Suppressor macrophage treated with lipopolysaccharide for 1 hour (primary cell): ENCODE results near the gene OSBPL6.

Experiments used
- DNase-seq, 3 donors: peaks; one replicate each; pipeline ENCODE4 v3.0.0-alpha.2; 2020 to 2022

Gene OSBPL6

GRCh38 chr2:178361588-178361987, 167.3 kb downstream of the OSBPL6 start:
- DNase-seq = no peak

GRCh38 chr2:178363252-178363651, 168.9 kb downstream of the OSBPL6 start:
- DNase-seq = no peak

GRCh38 chr2:178365116-178365515, 170.8 kb downstream of the OSBPL6 start:
- no peak for DNase-seq

- DNase-seq = no peak
Measured at GRCh38 chr2:178366412-178366811, 172.1 kb downstream of the OSBPL6 start.

GRCh38 chr2:178367344-178367743, 173.0 kb downstream of the OSBPL6 start:
- DNase-seq = no peak

- no peak for DNase-seq
Measured at GRCh38 chr2:178374865-178375264, 180.6 kb downstream of the OSBPL6 start.

- no peak for DNase-seq
Measured at GRCh38 chr2:178377046-178377445, 182.7 kb downstream of the OSBPL6 start.

DNA sequence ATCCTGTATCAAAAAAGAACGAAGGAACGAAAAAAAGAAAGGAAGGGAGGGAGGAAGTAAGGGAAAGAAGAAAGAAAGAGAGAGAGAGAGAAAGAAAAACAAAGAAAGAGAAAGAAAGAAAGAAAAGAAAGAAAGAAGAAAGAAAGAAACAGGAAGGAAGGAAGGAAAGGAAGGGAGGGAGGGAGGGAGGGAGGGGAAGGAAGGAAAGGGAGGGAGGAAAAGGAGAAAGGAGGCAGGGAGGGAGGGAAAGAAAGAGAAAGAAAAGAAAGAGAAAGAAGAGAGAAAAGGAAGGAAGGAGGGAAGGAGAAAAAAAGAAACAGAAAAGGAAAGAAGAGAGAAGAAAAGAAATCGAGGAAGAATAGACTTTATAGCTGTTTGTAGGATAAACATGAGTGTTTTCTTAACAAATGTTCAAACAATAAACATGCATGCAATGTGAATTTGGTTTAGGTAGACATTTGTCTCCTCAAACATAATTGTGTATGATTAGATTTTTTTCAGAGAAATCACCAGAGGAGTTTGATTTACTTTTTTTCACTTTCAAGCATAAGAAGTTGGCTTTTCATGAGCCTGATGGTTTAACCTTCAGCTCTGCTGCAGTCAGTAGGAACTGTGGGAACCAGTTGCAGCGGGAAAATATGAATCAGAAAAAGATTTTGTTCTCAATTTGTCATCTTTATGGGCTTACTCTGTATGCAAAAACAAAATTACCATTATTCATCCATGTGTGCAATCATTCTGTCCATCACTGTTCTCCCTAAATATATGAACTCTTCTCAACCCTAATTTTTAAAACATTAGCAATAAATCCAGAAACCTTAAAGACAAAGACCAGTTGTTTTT, 185.1 kb downstream of the OSBPL6 start:
- DNase-seq = no peak

- no peak for DNase-seq
Measured at GRCh38 chr2:178380763-178381162, 186.5 kb downstream of the OSBPL6 start.

GRCh38 chr2:178383718-178384117, 189.4 kb downstream of the OSBPL6 start:
- no peak for DNase-seq

DNA sequence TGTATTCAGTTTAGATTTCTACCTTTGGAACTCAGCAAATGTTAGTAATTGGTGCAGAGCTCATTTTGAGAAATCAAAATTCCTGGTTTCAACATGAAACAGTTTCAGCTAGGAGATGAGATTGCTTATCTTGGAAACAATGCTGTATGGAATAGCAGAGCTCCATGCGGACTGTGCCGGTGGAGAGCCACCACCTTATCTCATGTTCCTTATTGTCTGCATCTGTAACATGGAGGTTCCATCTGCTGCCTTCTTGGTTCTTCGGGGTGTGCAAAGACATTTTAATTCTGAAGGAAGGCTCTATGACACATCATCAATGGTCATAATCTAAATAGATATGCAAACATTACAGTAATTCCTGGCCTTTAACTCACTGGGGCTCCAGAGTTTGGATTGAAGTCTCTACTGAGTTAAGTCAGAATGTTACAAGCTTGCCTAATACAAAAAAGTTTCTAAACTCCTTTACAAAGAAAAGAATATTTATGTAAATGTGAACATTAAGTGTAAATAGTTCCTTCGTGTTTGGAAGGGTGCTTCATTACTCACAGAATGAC, 191.4 kb downstream of the OSBPL6 start:
- no peak for DNase-seq

DNA sequence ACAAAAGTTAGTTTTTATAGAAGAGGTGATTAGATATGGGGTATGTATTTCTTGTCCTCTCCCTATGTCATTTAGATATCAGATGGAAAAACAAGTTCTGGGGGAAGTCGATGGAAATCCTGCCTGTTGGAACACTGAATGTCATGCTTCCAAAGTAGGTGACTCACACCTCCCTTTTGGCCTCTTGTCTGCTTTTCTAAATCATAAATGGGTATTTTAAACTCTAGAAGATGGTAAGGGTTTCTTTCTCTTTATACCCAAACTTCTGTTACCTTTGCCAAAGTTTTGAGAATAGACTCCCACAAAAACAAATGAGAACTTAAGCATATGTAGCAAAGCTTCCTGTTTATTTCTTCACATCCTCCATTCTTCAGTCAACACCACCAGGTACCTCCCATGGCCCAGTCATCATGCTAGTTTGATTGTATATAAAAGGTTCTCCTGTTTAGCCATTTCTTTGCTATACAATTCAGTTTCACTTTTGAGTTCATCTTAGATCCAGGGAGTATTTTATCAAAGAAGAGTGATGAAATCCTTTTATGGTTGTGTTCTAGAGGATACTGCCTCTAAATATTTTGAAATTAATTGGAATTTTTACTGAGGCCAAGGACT, 192.8 kb downstream of the OSBPL6 start:
- DNase-seq = no peak

DNA sequence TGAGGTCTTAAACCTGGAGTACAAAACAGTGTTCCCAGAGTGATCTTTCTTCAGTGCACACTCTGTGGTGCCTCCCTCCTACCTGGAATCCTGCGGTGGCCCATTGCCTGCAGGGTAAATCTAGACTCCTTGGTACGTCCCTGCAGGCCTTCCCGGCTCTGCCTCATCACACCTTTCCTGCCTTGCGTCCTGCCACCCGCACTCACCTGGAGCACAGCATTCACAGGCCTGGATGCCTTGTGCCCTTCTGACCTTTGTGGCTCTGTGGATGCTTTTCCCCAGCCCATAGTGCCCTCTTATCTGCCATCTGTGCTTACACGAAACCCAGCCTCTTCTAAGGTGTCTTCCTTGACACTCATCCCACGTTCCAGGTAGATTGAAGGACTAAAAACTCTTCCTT, 194.0 kb downstream of the OSBPL6 start:
- DNase-seq = no peak

DNA sequence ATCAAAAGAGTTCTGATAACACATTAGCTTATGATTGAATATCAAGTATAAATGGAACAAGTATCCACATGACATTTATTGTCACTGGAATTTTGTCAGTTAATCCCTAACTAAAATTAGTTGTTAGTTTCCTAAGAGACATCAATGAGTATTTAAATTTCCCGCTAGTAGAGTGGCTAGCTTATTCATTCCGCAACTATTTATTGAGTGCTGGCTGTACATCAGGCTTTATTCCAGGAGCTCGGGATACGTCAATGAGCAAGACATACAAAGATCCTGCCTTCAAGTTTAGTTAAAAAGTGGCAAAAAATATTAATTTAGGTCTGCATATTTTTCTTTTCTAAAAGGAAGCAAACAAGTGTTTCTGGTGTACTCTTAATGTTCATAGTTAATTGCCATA, 197.4 kb downstream of the OSBPL6 start:
- DNase-seq = no peak

GRCh38 chr2:178392215-178392614, 197.9 kb downstream of the OSBPL6 start:
- DNase-seq = no peak

DNA sequence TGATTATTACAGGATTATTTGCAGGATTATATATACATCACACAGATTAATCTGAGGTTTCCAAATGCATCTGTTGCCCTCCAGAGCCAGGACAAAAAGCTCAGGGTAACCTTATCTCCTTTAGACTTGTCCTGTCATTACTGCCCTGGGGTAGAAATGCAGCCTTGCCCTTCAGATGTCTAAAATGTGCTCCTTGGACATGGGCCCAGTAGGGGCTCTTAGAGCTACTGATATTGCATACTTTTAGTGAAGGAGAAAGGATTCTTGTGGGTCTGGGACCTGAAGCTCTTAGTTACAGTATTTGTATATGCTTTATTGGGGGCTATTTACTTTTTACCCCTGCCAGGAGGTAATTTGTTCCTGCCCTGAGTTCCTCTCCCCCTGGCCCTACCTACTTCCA, 200.5 kb downstream of the OSBPL6 start:
- DNase-seq = no peak

DNA sequence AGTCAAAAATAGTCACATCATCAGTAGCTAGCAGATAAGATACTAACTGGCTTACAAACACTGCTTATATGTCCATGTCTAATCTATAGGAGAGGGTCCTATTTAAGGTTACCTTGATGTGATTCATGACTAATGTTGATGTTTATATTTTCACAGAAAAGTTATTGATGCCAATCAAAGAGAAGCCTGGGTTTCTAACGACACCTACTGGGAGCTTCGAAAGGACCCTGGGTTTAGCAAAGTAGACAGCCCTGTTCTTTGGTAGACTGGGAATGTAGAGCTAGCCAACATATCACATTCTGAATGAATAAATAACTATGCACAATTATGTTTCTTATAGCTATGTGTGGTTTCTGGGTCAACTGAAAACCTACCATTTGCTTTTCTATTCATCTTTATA, 201.0 kb downstream of the OSBPL6 start:
- no peak for DNase-seq

DNA sequence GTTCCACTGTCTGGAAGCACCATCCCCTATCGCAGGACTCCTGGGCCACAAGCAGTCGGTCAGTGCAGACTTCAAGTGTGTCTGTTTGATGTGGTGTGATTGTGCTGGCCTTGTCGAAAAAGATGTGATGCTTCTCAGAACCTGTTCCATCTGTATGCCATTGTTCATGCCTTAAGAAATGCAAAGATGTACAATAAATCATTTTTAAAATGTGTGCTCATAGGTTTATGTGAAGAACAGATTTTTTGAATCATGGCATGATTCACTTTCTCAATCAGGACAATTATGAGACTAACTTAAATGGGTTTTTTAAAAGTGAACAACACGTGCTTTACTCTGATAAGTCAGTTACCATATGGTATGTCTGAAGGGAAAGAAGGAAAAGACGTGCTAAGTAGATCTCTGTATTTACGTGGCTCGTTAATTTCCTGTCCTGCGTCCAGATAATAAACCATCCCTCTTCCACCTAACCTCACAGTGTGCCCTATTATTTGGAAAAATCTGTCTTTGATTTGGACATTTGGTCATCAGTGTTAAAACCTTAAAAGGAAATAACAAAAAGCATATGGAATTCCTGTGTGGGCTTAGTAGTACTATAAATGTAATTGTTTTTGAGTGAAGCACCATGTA, 201.7 kb downstream of the OSBPL6 start:
- no peak for DNase-seq

GRCh38 chr2:178397002-178397605, 202.8 kb downstream of the OSBPL6 start:
- DNase-seq = peak; percentile 70 to 87 (median 79)

GRCh38 chr2:178401994-178402437, 207.7 kb downstream of the OSBPL6 start:
- no peak for DNase-seq

- DNase-seq = no peak
Measured at GRCh38 chr2:178403671-178404306, 209.5 kb downstream of the OSBPL6 start.

DNA sequence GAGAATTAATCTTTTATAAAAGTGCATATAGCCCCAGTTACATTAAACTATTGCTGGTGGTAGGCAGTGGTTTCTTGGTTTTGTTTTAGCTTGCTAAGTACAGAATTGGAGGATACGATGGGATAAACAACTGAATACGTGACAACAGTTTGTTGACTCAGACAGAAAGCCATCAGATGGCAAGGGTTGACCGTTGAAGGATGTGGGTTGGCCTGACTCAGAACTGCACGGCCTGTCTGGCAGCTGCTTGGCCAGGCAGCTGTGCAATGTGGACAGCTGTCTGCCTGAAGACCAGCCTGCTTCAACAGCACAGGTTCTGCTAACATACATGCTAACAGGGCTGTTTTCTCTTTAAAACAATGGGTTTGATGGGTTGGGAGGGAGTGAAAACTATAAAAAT, 210.1 kb downstream of the OSBPL6 start:
- DNase-seq = peak; percentile 44 to 54 (median 50)

- DNase-seq = no peak
Measured at GRCh38 chr2:178409261-178409660, 214.9 kb downstream of the OSBPL6 start.
